Heart left ventricle (tissue), 16 donors: ENCODE measurements around the gene ACKR4. TPM values are rescaled to one million over a fixed set of nuclear protein-coding genes. Genes with fewer than 3 reads are reported as not detected.
"Not testable (repeated sequence)": the region's sequence is repeated elsewhere in the genome, so short reads cannot be mapped to it uniquely, and the experiment has no call there.

Experiments used
- ATAC-seq, 4 donors: fragments of 200-7000 bp; cut with Tn5 transposase; one replicate each; pipeline ENCODE4 v1.9.1; 2020 to 2022; ENCODE audit warnings: moderate library complexity in 4 of 4, mild to moderate bottlenecking in 3 of 4, moderate number of reproducible peaks in 1 of 4
- DNase-seq, 5 donors: peaks; one replicate each; pipeline ENCODE4 v3.0.0-alpha.2; 2020
- H3K27ac ChIP-seq, 12 donors: fragments of 200-600 bp; sonication (generic) in 4 of 12; one replicate each; pipeline versions ENCODE4 v1.5.0 to v1.8.0; 2016 to 2022; ENCODE audit warnings: mild to moderate bottlenecking in 2 of 12
- H3K27me3 ChIP-seq, 9 donors: fragments of 200-600 bp; sonication (generic) in 2 of 9; one replicate each; pipeline versions ENCODE4 v1.5.1 to v1.8.0; 2016 to 2022; ENCODE audit warnings: mild to moderate bottlenecking in 3 of 9
- H3K36me3 ChIP-seq, 9 donors: fragments of 200-600 bp; sonication (generic) in 2 of 9; one replicate each; pipeline versions ENCODE4 v1.5.0 to v1.8.0; 2018 to 2022; ENCODE audit warnings: mild to moderate bottlenecking in 2 of 9
- H3K4me1 ChIP-seq, 12 donors: fragments of 200-600 bp; sonication (generic) in 4 of 12; one replicate each; pipeline versions ENCODE4 v1.5.0 to v1.8.0; 2016 to 2022; ENCODE audit warnings: mild to moderate bottlenecking in 3 of 12
- H3K4me3 ChIP-seq, 12 donors: fragments of 200-600 bp; sonication (generic) in 4 of 12; one replicate each; pipeline versions ENCODE4 v1.5.0 to v1.8.0; 2017 to 2022; ENCODE audit warnings: mild to moderate bottlenecking in 9 of 12, moderate library complexity in 4 of 12
- H3K9me3 ChIP-seq, 12 donors: fragments of 200-600 bp; sonication (generic) in 4 of 12; one replicate each; pipeline versions ENCODE4 v1.5.0 to v1.8.0; 2016 to 2022; ENCODE audit warnings: mild to moderate bottlenecking in 1 of 12
- POLR2A ChIP-seq, 2 donors: fragments of 450-650 bp; IDR thresholded peaks; one replicate each; pipeline ENCODE4 v1.6.1; 2017; ENCODE audit warnings: antibody characterized with exemption in 2 of 2, mild to moderate bottlenecking in 2 of 2, moderate library complexity in 2 of 2
- WGBS, 4 donors: extraction: QIAGEN DNeasy Blood & Tissue Kit in 2 of 4; methylation state at CpG; one replicate each; pipeline versions ENCODE4 v1.1.5 to v1.1.7; 2013 to 2018; 5-methylcytosine and 5-hydroxymethylcytosine counted together
- intact Hi-C, 10 donors: fragments of 100-400 bp; cut with DNase I; formaldehyde crosslinking; loops; one replicate each; pipeline versions ENCODE4 v1.11.1 to v1.14.2; 2022
- polyA plus RNA-seq, 2 donors: library from polyadenylated mRNA; stranded (reverse); fragments of 200-250 nt; gene quantifications; one replicate each; pipeline ENCODE4 v1.2.3, GENCODE V29; 2013
- total RNA-seq, 9 donors: library from RNA; depleted of rRNA in 2 of 9; stranded (reverse); fragments of >200 nt in 2 of 9; fragmentation: NEBNext Ultra II Directional in 3 of 9; extraction: Animal tissue kit (Norgen Biotek cat#: 25700) in 3 of 9; gene quantifications; one replicate each; pipeline versions ENCODE4 v1.1.0 to v1.2.4, GENCODE V29; 2016 to 2023
- TF ChIP-seq, protein P1 (sequence below), 12 donors: fragments of 200-600 bp; sonication (generic) in 4 of 12; IDR thresholded peaks; one replicate each; pipeline versions ENCODE4 v1.5.0 to v1.8.0; 2018 to 2022; ENCODE audit warnings: antibody characterized with exemption in 12 of 12, mild to moderate bottlenecking in 5 of 12
- donor health status: ischemic (EF 13 %, LVEDD 7.1; RV severe dilation, severe dysfunction).
- donor health status: healthy with polysubstance abuse.
- donor health status: DM: no; HTN: yes; CAD: no.
- donor health status: DM: no; HTN: no; CAD: no.
- donor health status: ischemic (EF 25% LVEDD 6.9; RV normal size, moderate dysfunction).
- donor health status: ischemic (EF 25% LVEDD 5.7; RV mildly dilated, moderate dysfunction).
- donor health status: healthy.
- donor health status: DM: yes; HTN: yes; CAD: no.
- donor health status: ischemic (EF 35%, LVEDD 5.7; RV mildly dilated, moderate dysfunction).
- donor health status: nonischemic (EF 11% LVEDD 7.7; RV severe dilation, severe dysfunction).
- donor health status: DM: yes; HTN: yes; CAD: no.
- donor health status: PGD.
- donor health status: ischemic (EF 29% LVEDD 5.4; RV normal size, mild dysfunction).
- donor health status: nonischemic (EF 23%, LVEDD 6.1; RV moderate dilation, normal function).

Gene ACKR4
- total and polyA plus RNA-seq, 11 donors: 0.64 to 3.0 (median 2.0) TPM

DNA sequence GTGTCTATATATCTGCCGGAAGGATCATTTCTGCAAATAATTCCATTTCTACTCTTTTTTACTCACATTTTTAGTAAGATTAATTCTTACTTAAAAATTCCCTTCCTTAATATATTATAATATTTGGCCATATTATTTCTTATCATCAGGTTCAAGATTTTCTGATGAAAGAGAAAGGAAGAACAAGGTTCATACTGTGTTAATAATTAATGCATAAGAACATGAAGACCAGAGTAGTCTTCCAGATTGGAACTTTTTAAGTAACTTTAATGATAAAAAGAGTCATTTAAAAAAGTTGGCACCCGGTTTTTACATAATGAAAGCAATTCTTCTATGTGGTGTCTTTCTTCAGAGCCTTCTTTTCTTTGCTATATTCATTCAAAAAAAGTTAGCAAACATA, 590 bp downstream of the ACKR4 start:
- no peak for ATAC-seq
- Histone ChIP-seq H3K9me3 (no peaks in the 10 kb centered on the region), H3K4me1 (peaks cover 0 to 16% (median 0%) of the 10 kb centered on the region in 12 donors), H3K27ac (peak overlapping the region in 6 of 12 donors; percentile 6 to 49 (median 36)), H3K27me3 (no peaks in the 10 kb centered on the region), H3K36me3 (peaks cover 0 to 28% (median 12%) of the 10 kb centered on the region in 9 donors), H3K4me3 (peak overlapping the region in 9 of 12 donors; percentile 1 to 59 (median 42))
- no peak for TF ChIP-seq POLR2A (IDR thresholded peaks at IDR 0.05)
- TF ChIP-seq, protein P1, sequence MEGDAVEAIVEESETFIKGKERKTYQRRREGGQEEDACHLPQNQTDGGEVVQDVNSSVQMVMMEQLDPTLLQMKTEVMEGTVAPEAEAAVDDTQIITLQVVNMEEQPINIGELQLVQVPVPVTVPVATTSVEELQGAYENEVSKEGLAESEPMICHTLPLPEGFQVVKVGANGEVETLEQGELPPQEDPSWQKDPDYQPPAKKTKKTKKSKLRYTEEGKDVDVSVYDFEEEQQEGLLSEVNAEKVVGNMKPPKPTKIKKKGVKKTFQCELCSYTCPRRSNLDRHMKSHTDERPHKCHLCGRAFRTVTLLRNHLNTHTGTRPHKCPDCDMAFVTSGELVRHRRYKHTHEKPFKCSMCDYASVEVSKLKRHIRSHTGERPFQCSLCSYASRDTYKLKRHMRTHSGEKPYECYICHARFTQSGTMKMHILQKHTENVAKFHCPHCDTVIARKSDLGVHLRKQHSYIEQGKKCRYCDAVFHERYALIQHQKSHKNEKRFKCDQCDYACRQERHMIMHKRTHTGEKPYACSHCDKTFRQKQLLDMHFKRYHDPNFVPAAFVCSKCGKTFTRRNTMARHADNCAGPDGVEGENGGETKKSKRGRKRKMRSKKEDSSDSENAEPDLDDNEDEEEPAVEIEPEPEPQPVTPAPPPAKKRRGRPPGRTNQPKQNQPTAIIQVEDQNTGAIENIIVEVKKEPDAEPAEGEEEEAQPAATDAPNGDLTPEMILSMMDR (IDR thresholded peaks at IDR 0.05): no peak
- intact Hi-C loops: no loop called here
- 61 to 79% (median 65%) methylated on average over 2 of the region's 2 CpGs for WGBS, 4 donors
- no peak for DNase-seq

DNA sequence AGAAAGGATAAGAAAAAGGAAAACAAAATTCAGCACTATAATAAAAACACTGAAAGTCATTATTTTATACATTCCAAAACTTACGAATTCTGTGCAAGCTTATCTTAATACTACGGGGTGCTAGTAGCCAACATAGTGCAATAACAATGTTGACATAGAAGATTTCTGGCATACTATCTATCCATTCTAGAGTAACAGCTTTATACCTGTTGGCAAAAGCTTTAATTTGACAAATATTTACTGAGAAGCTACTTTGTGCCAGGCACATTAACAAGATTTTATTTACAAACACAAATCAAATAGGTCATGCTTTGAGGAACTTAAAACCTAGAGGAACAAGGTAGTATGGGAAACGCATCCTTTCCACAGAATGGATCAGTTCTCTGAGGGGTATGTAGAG, 1.1 kb downstream of the ACKR4 start:
- peaks cover 0 to 16% (median 0%) of the 10 kb centered on the region in 12 donors for H3K4me1 ChIP-seq
- no peak for ATAC-seq
- WGBS, 4 donors: 76 to 86% (median 79%) methylated on average over 3 of the region's 3 CpGs

DNA sequence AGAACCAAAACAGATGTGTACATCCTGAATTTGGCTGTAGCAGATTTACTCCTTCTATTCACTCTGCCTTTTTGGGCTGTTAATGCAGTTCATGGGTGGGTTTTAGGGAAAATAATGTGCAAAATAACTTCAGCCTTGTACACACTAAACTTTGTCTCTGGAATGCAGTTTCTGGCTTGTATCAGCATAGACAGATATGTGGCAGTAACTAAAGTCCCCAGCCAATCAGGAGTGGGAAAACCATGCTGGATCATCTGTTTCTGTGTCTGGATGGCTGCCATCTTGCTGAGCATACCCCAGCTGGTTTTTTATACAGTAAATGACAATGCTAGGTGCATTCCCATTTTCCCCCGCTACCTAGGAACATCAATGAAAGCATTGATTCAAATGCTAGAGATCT, 3.5 kb downstream of the ACKR4 start:
- H3K27me3 ChIP-seq, DNase-seq, intact Hi-C loops, H3K27ac ChIP-seq, H3K4me3 ChIP-seq, H3K9me3 ChIP-seq: not testable (repeated sequence)
- peak in 2 of 4 donors; percentile 24 to 36 for ATAC-seq
- WGBS, 4 donors: 100% methylated on average over 1 of the region's 1 CpG; no CpG with 5 or more reads in 3 of the 4 donors
- Histone ChIP-seq H3K36me3 (peaks cover 0 to 41% (median 22%) of the 10 kb centered on the region in 9 donors), H3K4me1 (peaks cover 0 to 29% (median 7%) of the 10 kb centered on the region in 12 donors)

More for the DNA sequence above, 1.1 kb downstream of the ACKR4 start:
- no peaks in the 10 kb centered on the region for H3K27me3 ChIP-seq
- peak overlapping the region in 3 of 12 donors; percentile 32 to 49 (median 40) for H3K27ac ChIP-seq
- peaks cover 0 to 34% (median 17%) of the 10 kb centered on the region in 9 donors for H3K36me3 ChIP-seq
- no peaks in the 10 kb centered on the region for H3K9me3 ChIP-seq
- no peak for TF ChIP-seq POLR2A (IDR thresholded peaks at IDR 0.05)
- TF ChIP-seq, protein P1 (IDR thresholded peaks at IDR 0.05): no peak
- peak overlapping the region in 7 of 12 donors; percentile 42 to 59 (median 43) for H3K4me3 ChIP-seq
- DNase-seq: no peak
- intact Hi-C loops: no loop called here

DNA sequence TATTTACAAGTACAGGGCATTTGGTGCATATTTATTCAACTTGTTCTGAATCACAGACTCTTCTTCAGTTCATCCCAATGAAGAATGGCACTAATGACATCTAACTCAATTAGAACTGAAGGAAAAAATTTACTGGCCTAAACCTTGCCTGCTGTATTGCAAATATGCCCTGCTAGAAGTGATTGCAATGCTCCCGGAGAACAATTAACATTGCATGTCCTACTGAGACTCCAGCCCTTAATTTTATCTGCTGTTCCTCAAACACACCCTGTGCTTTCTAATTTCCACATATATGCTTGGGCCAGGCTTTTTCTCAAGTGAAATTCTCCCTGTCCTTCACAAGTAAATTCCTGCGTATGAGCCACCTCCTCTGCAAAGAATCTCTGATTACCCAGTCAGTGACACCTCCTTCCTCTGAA, 8.3 kb downstream of the ACKR4 start:
- peak overlapping the region in 3 of 12 donors; percentile 7 to 57 (median 26) for H3K27ac ChIP-seq
- TF ChIP-seq, protein P1 (IDR thresholded peaks at IDR 0.05): no peak
- TF ChIP-seq POLR2A (IDR thresholded peaks at IDR 0.05): no peak
- peaks cover 0 to 37% (median 18%) of the 10 kb centered on the region in 9 donors for H3K36me3 ChIP-seq
- peaks cover 0 to 17% (median 0%) of the 10 kb centered on the region in 12 donors for H3K9me3 ChIP-seq
- H3K4me1 ChIP-seq: peaks cover 0 to 30% (median 8%) of the 10 kb centered on the region in 12 donors
- intact Hi-C loops: no loop called here
- peak in 3 of 4 donors; percentile 29 to 49 (median 33) for ATAC-seq
- H3K4me3 ChIP-seq: no peak overlapping the region
- H3K27me3 ChIP-seq: no peaks in the 10 kb centered on the region
- no peak for DNase-seq
- 34 to 57% (median 45%) methylated on average over 2 of the region's 2 CpGs for WGBS, 4 donors
